ENCODE results near the gene VAV2. TPM values are rescaled to one million over a fixed set of nuclear protein-coding genes. Genes with fewer than 3 reads are reported as not detected.

Gene VAV2
- total RNA-seq, 6 experiments from 2014 or later, result 17.6 to 24.5 (median 21.7) TPM

DNA sequence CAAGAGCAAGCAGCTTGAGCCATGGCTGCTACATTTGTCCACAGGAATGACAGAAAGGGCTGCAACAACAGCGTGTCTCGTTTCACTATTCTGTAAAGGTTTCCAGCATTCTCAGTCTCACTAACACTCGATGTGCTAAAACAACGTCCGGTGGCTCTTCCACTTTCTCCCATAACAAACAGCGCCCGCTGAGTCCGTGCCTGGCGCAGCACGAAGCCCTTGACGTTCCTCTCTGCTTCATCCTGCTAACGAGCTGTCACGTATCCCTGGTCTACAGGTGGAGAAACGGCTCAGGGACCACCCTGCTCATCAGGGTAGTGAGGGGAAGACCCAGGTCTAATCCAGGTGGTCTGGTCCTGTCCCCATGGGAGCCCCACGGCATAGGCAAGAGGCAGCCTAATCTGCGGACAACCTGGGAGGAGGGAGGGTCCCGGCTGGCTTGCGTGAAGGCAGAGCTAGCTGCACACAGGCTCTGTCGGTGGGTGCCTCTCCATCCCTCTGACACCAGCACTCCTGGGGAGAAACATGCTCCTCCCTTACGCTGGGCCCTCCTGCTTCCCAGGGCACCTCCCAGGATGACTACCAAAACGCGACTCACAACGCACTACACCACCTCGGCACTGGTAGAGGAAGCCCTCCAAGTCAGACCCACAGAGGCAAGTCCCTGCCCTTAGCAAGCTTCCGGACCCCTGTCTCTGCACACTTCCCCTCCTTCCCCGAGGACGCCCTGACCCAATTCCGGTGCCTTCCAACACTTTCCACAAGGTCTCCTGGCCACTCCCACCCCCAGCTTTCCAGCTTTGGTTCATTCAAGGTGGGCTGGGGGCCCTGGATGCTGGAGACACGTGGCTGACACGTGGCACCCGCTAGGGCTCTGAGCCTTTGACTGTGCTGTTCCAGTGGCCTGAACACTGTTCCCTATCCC, 43.3 kb downstream of the VAV2 start:
- no peak overlapping the region for H3K27ac Mint-ChIP-seq
- no peaks in the 10 kb centered on the region for H3K9me3 Mint-ChIP-seq
- no peak overlapping the region for H3K4me3 Mint-ChIP-seq

DNA sequence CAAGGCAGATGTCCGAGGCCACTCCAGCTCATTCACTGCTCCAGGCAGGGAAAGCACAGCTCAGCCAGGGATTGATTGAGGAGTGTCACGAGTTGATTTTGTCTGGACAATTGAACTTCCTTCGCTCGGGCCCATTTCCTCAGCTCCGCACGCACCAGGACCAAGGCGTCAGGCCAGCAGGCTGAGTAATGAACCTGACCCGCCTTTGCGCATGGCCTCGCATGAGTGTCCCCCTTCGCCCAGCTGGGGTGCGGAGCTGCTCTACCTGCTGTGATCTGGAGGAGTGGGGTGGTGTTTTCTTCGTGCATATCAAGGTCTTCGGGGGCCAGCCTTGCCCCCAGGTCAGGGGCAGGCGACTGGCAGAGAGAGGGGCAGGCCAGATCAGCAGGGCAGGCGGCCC, 44.0 kb downstream of the VAV2 start:
- Mint-ChIP-seq H3K27me3 (ENCODE audit: insufficient read depth) (peaks cover 2% of the 10 kb centered on the region; the same call in 1 of the 2 replicates), H3K4me3 (no peak overlapping the region), H3K4me1 (ENCODE audit: low read depth) (no peaks in the 10 kb centered on the region), H3K36me3 (ENCODE audit: low read depth) (no peaks in the 10 kb centered on the region; the same call in 1 of the 2 replicates), H3K9me3 (no peaks in the 10 kb centered on the region), H3K27ac (no peak overlapping the region)
- TF ChIP-seq, protein P1, sequence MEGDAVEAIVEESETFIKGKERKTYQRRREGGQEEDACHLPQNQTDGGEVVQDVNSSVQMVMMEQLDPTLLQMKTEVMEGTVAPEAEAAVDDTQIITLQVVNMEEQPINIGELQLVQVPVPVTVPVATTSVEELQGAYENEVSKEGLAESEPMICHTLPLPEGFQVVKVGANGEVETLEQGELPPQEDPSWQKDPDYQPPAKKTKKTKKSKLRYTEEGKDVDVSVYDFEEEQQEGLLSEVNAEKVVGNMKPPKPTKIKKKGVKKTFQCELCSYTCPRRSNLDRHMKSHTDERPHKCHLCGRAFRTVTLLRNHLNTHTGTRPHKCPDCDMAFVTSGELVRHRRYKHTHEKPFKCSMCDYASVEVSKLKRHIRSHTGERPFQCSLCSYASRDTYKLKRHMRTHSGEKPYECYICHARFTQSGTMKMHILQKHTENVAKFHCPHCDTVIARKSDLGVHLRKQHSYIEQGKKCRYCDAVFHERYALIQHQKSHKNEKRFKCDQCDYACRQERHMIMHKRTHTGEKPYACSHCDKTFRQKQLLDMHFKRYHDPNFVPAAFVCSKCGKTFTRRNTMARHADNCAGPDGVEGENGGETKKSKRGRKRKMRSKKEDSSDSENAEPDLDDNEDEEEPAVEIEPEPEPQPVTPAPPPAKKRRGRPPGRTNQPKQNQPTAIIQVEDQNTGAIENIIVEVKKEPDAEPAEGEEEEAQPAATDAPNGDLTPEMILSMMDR (IDR thresholded peaks at IDR 0.05), result no peak
- no peak for DNase-seq

More for the DNA sequence above, 43.3 kb downstream of the VAV2 start:
- Mint-ChIP-seq H3K36me3 (ENCODE audit: low read depth) (no peaks in the 10 kb centered on the region; the same call in 1 of the 2 replicates), H3K27me3 (ENCODE audit: insufficient read depth) (peaks cover 2% of the 10 kb centered on the region; the same call in 1 of the 2 replicates), H3K4me1 (ENCODE audit: low read depth) (no peaks in the 10 kb centered on the region)
- DNase-seq, result no peak
- TF ChIP-seq, protein P1 (IDR thresholded peaks at IDR 0.05), result no peak

DNA sequence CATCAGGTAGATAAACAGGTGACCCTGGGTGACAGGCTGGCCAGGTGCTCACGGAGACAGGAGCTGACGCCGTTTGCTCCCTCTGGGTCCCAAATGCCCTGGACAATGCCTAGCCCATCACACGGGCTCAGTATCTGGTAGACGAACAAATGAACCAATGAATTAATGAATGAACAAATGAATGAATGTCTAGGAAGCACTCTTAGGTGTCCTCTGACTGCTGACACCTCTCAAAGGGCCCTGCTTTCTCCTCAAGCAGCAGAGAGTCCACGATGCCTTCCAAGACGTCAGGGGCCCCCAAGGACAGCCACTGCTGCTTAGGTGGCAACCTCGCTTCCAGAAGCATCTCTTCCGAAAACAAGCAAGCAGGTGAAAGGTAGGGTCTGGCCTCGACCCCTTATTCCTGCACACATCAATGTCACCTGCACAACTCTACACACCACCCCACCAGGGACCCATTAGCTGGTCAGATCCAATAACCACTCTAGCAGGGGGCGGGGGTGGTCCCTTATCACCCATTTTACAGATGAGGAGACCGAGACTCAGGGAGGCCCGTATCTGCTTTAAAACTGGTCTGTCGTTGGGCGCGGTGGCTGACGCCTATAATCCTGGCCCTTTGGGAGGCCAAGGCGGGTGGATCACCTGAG, 45.2 kb downstream of the VAV2 start:
- Mint-ChIP-seq H3K4me1 (ENCODE audit: low read depth) (no peaks in the 10 kb centered on the region), H3K9me3 (no peaks in the 10 kb centered on the region), H3K27me3 (ENCODE audit: insufficient read depth) (peaks cover 2% of the 10 kb centered on the region; the same call in 1 of the 2 replicates), H3K36me3 (ENCODE audit: low read depth) (peaks cover under 1% of the 10 kb centered on the region; the same call in 1 of the 2 replicates), H3K4me3 (no peak overlapping the region), H3K27ac (no peak overlapping the region)
- TF ChIP-seq, protein P1 (IDR thresholded peaks at IDR 0.05), result no peak
- no peak for DNase-seq

DNA sequence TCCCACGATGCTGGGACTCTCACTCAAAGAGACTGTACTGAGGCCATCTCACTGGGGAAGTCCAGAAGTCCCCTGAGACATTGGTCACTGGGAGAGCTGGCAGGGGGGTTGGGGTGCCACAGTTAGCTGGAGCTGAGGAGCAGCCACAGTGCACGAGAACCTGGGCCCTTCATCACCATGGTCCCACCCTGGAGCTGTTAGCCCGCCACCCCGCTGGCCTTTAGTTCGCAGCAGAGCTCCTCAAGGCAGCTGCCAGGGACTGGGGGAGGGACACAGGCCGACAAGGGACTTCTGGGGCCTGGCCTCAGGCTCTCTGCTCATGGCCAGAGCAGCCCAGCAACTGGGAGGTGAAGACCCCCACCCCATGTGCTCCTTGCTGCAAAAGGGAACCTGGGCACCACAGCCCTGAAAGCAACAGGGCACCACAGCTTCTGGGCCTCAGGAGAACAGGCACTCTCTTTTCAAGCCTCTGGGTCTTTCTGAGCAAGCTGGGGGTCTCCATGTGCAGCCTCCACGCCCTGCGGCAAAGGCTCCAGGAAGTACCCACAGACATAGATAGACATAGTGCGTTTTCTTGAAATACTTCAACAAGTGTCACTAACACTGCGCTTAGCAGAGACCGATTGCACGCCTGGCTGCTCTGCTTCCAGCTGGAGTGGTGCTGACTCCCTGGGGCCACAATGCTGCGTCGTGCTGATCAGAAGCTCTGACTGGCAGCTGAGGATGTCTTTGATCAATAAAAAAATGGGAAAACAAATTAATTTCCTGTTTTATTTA, 46.0 kb downstream of the VAV2 start:
- no peak overlapping the region for H3K4me3 Mint-ChIP-seq
- H3K27ac Mint-ChIP-seq, result no peak overlapping the region
- DNase-seq, result no peak
- peaks cover 2% of the 10 kb centered on the region; the same call in 1 of the 2 replicates for H3K27me3 Mint-ChIP-seq (ENCODE audit: insufficient read depth)
- no peaks in the 10 kb centered on the region for H3K4me1 Mint-ChIP-seq (ENCODE audit: low read depth)
- H3K9me3 Mint-ChIP-seq, result no peaks in the 10 kb centered on the region
- TF ChIP-seq, protein P1 (IDR thresholded peaks at IDR 0.05), result no peak
- H3K36me3 Mint-ChIP-seq (ENCODE audit: low read depth), result peaks cover 4% of the 10 kb centered on the region; the same call in 1 of the 2 replicates

DNA sequence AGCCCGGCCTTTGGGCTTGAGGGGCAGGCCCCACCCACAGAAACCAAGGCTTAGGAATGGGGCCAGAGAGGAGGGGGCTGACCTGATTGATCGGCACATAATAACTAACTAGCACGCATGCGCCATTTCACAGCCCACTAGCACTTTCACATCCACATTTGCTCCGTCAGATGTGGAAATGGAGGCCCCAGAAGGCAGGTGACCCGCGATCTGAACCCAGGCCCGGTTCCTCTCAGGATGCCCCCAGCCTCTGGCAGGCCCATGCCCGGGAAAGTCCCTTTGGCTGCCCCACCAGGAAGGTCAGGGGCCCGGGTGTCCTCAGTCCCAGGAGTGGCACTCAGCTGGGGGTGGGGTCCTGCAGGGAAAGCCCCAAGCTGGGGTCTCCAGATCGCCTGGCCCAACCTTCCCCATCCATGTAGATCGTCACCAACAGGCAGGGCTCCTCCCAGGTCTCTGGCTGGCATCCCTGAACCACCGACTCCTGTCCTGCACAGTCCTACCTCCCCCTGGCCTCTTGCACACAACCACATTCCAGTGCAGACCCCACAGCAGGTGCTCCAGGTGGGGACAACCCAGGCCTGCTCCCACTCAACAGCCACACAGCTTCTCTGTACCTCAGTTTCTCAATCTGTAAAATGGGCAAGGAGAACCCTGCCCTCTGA, 46.7 kb downstream of the VAV2 start:
- H3K27ac Mint-ChIP-seq, result peak overlapping the region; percentile 51; the same call in 1 of the 2 replicates

More for the DNA sequence above, 46.7 kb downstream of the VAV2 start:
- no peaks in the 10 kb centered on the region for H3K4me1 Mint-ChIP-seq (ENCODE audit: low read depth)
- peaks cover 2% of the 10 kb centered on the region; the same call in 1 of the 2 replicates for H3K27me3 Mint-ChIP-seq (ENCODE audit: insufficient read depth)
- H3K36me3 Mint-ChIP-seq (ENCODE audit: low read depth), result peaks cover 4% of the 10 kb centered on the region; the same call in 1 of the 2 replicates
- no peaks in the 10 kb centered on the region for H3K9me3 Mint-ChIP-seq
- TF ChIP-seq, protein P1 (IDR thresholded peaks at IDR 0.05), result no peak
- no peak overlapping the region for H3K4me3 Mint-ChIP-seq
- DNase-seq, result no peak
